Omental fat pad (tissue), 4 donors: ENCODE measurements around the gene KLHDC9. TPM values are rescaled to one million over a fixed set of nuclear protein-coding genes. Genes with fewer than 3 reads are reported as not detected.

ENCODE experiments used
- ATAC-seq: fragments of 150-250 bp; one replicate; pipeline ENCODE4 v1.9.1; 2016; ENCODE audit warnings: mild to moderate bottlenecking, moderate library complexity; ENCODE audit not compliant: low FRiP score
- DNase-seq: peaks from one replicate; pipeline ENCODE4 v3.0.0-alpha.2; 2019; ENCODE audit warnings: low spot score
- CTCF ChIP-seq, 3 donors: fragments of 450-650 bp; IDR thresholded peaks; one replicate each; pipeline ENCODE4 v1.5.1; 2016 to 2017; ENCODE audit warnings: antibody characterized with exemption in 3 of 3, mild to moderate bottlenecking in 3 of 3, moderate library complexity in 2 of 3
- total RNA-seq, 4 donors: library from RNA; depleted of rRNA; stranded (reverse); fragments of >200 nt; gene quantifications; one replicate each; pipeline ENCODE4 v1.1.0, GENCODE V29; 2016

KLHDC9 gene
- total RNA-seq, 4 donors from 2014 or later, result 0.60 to 2.2 (median 1.5) TPM; not detected in 1

- DNase-seq (no peak), ATAC-seq (no peak)
- TF ChIP-seq CTCF (IDR thresholded peaks at IDR 0.05), result no peak
Observed at GRCh38 chr1:161083748-161084596, 14.2 kb upstream of the KLHDC9 start.

GRCh38 chr1:161084597-161084988, 13.6 kb upstream of the KLHDC9 start:
- TF ChIP-seq CTCF (IDR thresholded peaks at IDR 0.05), result no peak
- ATAC-seq (no peak), DNase-seq (no peak)

GRCh38 chr1:161085165-161085564, 13.0 kb upstream of the KLHDC9 start:
- DNase-seq (no peak), ATAC-seq (no peak)
- no peak for TF ChIP-seq CTCF (IDR thresholded peaks at IDR 0.05)

- ATAC-seq, result no peak
- no peak for DNase-seq
- no peak for TF ChIP-seq CTCF (IDR thresholded peaks at IDR 0.05)
Observed at GRCh38 chr1:161086457-161086856, 11.7 kb upstream of the KLHDC9 start.

GRCh38 chr1:161088587-161089110, 9.5 kb upstream of the KLHDC9 start:
- no peak for TF ChIP-seq CTCF (IDR thresholded peaks at IDR 0.05)
- ATAC-seq, result no peak
- no peak for DNase-seq

- ATAC-seq (no peak), DNase-seq (no peak)
- TF ChIP-seq CTCF (IDR thresholded peaks at IDR 0.05), result no peak
Observed at GRCh38 chr1:161089251-161089924, 8.8 kb upstream of the KLHDC9 start, which contains the start of gene NECTIN4. NECTIN4 (minus strand) TSS chr1:161089558; CDS start chr1:161089296, 262 bp downstream.
